Stimulated activated CD8-positive, alpha-beta memory T cell treated with anti-CD3 and anti-CD28 coated beads, Interleukin-12 subunit alpha, Interleukin-12 subunit beta, amount 100 ng/mL, for 24 hours (primary cell): ENCODE results near the gene RSBN1L.

Experiments
- DNase-seq: peaks from one replicate; pipeline ENCODE4 v3.0.0-alpha.2; 2020; ENCODE audit errors: extremely low read depth

The RSBN1L gene

DNA sequence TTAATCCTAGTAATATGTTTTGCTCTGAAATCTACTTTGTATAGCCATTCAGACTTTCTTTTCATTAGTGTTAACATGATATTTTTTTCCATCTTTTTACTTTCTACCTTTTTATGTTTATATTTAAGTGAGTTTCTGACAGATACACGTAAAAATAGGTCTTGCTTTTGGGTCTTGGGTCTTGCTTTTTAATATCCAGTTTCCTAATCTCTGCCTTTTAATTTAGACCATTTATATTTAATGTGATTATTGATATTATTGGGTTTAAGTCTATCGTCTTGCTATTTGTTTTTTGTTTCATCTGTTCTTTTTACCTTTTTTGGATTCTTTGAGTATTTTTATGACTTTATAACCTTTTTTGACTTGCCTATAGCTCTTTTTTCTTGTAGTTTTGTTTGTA is 110.2 kb downstream of the RSBN1L start:
- DNase-seq: no peak

DNA sequence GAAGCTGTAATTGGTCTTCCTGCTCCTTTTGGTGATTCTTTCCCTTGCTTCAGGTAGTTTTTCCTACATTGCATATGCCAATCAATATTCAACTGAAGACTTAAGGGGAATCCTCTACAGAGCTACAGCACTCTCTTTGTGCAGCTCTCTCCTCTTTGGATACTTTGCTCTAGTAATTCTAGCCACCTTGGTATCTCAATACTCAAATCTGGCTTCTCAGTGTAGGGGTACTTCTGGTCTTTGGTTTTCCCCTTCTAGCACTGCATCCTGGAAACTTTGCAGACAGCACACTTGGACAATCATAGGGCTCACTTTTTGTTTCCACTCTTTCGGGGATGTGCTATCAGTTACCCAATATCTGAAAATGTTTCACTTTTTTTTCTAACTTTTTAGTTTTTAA is 112.3 kb downstream of the RSBN1L start:
- DNase-seq: no peak

DNA sequence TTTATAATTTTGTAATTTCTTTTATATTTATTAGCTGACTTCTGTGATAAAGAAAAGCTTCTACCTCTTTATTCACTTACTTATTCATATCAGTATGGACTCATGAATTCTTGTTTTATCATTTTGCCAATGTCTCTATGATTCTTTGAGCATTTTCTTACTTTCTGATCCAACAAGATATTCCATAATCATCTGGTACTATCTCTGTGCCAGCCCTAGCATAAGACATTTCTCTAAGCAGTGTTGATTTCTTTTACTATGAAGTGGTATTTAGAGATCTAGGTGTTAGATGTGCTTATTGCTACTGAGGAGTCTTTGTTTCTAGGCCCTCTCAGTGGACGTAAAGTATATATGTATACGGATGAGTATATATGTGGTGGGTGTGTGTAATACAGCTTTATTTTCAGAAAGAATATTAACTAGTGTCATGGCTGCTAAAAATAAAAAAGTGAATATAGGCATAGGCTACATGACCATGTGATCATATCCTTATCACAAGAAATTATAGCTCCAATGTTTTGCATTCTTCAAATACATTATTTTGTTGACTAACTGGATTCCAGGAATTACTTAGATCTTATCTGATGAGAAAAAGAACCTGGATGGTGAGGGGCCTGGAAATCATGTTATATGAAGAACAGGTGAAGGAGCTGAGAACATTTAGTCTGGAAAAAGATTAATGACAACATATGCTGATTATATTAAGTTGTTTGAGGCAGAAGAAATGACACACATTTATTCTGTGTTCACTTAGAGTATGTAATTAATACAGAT is 115.4 kb downstream of the RSBN1L start:
- DNase-seq: no peak

DNA sequence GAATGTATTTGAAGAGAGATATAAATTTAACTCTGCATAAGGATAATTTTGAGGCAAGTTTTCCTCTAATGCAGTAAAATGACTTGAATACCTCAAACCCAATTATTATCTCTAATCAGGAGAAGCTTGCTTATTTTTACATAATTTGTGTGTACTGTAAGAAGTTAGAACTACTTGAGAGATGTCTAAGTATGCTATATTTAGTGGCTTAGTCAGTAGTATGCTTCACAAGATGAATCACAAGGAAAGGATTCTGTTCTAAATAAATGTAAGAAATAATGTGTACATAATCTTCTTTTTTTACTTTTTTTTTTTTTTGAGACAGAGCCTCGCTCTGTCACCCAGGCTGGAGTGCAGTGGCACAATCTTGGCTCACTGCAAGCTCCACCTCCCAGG is 116.0 kb downstream of the RSBN1L start:
- no peak for DNase-seq

DNA sequence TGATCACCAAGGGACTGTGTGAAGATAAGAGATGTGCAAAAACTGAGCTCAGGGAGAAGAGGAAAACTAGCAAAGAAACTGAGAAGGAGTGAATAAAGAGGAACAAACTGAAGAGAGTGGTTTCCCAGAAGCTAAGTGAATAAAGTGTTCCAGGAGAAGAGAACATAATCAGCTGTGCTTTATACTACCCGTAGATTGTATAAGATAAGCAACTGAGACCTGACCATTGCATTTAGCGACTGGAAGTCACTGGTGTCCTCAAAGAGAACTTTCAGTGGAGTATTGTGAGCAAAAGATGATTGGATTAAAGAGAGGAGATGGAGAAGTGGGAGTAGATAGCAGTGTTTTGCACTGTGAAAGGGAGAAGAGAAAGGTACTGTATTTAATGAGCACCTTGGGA is 116.9 kb downstream of the RSBN1L start:
- DNase-seq: no peak

DNA sequence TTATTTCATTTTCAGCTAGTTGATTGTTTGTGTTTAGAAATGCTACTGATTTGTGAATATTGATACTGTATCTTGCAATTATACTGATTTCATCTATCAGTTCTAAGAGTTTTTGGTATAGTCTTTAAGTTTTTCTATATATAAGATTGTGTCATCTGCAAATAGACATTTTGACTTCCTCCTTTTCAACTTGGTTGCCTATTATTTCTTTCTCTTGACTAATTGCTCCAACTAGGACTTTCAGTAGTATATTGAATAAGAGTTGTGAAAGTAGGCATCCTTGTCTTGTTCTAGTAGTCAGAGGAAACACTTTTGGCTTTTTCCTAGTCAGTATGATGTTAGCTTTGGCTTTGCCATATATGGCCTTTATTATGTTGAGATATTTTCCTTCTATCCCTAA is 122.8 kb downstream of the RSBN1L start:
- DNase-seq: no peak

DNA sequence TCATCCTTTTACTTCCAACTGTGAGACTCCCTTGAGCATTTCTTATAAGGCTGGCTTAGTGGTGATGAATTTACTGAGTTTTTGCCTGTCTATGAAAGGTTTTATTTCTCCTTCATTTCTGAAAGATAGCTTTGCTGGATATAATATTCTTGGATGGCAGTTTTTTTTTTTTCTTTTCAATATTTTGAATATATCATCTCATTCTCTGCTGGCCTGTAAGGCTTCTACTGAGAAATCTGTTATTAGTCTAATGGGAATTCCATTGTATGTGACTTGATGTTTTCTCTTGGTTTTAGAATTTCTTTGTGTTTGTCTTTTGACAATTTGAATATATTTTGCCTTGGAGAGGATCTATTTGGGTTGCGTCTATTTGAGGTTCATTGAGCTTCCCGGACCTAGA is 124.7 kb downstream of the RSBN1L start:
- no peak for DNase-seq

DNA sequence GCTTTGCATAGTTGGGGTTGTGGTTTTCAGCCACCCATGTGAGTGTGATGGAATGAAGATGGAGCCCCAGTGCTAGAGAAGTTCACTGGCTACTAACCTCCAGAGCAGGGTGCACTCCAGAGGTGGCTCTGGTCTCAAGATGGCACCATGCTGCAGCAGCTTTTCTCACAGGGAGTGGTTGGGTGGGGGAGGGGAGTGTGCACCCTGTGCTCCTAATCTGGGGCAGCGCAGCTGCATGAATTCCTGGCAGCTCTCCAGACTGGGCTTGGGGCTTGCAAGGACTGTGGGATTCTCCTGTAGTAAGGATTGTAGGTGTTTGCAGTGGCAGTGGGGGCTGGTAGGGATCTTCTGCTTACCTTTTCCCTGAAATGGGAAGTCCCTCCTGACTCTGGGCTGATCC is 126.0 kb downstream of the RSBN1L start:
- DNase-seq: no peak

DNA sequence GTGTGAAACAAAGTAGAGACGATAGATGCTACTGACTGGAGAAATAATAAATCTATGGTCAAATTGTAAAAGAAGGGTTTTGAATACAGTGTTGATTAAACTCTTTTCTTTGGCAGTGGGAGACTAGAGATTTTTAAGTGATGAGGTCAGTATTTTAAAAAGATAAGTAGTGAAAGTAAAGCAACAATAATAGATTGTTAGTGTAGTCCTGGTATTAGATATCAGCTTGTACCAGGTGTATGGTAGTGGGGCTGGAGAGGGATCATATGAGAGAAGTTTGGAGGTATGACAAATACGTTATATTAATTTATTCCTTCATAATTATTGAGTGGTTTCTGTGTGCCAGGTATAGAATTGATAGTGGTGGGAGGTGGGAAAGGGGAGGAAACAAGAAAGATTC is 127.5 kb downstream of the RSBN1L start:
- no peak for DNase-seq

DNA sequence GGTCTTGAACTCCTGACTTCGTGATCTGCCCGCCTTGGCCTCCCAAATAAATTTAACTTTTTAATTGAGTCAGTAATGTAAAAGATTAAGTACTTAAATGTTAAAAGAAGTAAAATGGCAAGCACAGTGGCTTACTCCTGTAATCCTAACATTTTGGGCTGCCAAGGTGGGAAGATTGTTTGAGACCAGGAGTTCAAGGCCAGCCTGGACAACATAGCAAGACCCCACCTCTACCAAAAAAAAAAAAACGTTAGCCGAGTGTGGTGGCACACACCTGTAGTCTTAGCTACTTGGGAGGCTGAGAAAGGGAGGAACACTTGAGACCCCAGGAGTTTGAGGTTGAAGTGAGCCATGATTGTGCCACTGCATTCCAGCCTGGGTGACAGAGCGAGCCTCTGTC is 128.4 kb downstream of the RSBN1L start:
- no peak for DNase-seq

DNA sequence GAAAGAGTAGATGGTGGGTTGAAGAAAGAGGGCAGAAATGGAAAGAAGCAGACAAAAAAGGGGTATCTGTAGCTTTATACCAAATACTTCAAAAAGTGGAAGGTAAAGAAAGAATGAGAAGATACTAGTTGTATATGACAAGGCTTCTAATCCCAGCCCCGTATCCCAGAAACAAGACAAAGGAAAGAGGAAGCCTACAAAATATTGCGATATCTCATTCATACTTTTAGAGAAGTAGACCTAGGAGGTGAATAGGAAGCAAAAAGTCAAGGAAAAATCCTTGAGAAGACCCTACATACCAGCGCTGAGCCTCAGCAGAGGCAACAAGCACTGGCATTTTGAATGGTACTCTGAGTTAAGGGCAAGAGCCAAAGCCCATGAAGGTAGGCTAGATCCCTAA is 128.9 kb downstream of the RSBN1L start:
- DNase-seq: no peak

DNA sequence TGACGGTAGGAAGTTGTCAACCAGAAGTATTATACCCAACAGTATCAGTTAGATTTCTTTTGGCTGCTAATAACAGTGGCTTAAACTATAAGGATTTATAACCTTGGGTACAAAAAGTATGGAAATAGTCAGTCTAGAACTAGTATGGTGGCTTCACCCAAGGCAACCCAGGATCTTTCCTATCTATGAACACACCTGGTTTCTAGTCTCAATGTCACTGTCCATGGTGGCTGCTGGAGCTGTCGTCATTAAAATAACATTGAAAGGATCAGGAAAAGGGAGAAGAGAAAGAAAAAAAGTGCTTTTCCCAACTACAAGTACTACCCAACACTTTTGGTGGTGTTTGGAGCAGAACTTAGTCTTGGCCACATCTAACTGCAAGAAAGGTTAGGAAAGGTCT is 130.0 kb downstream of the RSBN1L start:
- DNase-seq: no peak

DNA sequence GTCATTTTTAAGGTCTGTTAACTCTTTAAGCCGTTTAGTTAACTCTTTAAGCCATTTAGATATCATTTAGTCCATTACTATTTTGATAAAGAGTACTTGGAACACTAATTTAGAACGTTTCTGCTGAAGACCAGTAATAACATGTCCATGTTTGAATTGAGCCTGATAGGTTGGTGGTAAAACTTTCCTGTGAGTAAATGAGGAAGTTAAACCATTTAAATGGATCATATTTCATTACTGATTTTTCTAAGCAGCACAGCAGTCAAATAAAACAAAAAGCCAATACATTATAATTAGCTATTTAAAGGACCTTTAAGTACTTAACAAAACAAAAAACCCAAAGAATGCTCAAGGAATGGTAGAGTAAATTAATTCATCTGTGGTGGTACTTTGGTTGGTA is 131.7 kb downstream of the RSBN1L start:
- no peak for DNase-seq

DNA sequence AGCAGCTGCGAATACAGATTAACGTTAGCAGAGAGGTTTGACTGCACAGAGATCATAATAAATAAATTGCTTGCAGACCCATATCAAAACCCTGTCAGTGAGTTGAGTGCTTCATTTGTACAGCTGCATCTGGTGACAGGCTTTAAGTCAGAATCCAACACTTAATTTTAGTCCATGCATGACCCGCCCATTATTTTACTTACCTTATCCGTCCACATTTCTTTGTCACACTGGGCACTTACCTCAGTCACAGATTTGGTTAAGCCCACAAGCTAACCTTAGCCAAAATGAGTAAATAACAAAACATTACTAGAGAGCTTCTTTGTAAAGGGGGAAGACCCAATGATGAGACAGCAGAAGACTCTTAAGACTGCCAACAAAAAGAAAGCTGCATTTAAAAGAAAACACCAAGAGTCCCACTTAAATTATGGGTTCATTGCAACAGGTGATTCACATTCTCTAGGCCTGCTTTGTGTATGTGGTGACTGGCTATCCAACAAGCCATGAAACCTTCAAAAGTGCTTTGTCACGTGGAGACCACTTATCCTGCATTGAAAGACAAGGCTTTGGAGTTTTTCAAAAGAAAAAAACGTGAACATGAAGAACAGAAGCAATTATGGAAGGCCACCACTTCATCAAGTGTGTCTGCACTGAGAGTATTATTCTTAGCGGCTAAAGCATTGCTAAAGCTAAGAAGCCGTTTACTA is 134.5 kb downstream of the RSBN1L start:
- DNase-seq: no peak

DNA sequence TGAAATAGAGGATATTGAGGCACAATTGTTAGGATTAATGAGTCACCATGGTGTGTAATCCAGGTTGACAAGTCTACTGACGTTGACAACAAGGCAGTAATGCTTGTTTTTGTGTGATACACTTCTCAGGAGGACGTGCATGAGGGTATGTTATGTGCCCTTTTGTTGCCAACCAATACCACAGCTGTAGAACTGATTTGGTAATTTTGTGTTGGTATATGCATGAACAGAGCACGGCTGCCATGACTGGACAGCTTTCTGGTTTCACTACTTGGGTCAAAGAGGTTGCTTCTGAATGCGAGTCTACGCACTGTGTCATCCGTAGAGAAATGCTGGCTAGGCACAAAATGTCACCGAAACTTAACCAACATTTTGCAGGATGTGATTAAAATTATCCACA is 135.2 kb downstream of the RSBN1L start:
- no peak for DNase-seq

DNA sequence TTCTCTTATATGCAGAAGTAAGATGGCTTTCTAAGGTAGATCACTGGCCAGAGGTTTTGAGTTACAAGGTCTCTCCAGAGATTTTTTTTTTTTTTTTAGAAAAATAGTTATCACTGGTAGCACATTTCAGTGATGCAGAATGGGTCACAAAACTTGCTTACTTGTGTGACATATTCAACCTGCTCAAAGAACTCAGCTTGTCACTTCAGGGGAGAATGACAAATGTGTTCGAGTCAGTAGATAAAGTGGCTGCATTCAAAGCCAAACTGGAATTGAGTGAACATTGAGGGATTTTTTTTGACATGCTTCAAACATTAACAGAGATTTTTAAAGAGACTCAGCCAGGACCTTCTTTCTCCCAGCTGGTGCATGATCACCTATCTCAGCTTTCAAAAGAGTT is 135.7 kb downstream of the RSBN1L start:
- no peak for DNase-seq
